Adrenal gland (tissue), 5 donors: ENCODE results near the gene TOLLIP.

Source experiments
- CTCF ChIP-seq, 6 experiments: fragments of 450-650 bp in 4 of 6; fragments of 200-600 bp in 2 of 6; sonication (generic) in 1 of 6; IDR thresholded peaks; 1 replicate in 5 of 6; 2 replicates in 1 of 6; pipeline versions ENCODE4 v1.5.1 to v1.8.0; 2016 to 2021; ENCODE audit warnings: antibody characterized with exemption in 6 of 6, mild to moderate bottlenecking in 2 of 6, moderate library complexity in 1 of 6
- POLR2A ChIP-seq, 2 donors: fragments of 450-650 bp; IDR thresholded peaks; one replicate each; pipeline ENCODE4 v1.6.1; 2017; ENCODE audit warnings: antibody characterized with exemption in 2 of 2, mild to moderate bottlenecking in 2 of 2, moderate library complexity in 1 of 2
- donor health status: DM: no; HTN: no; CAD: no.

- TF ChIP-seq CTCF (IDR thresholded peaks at IDR 0.05) (no peak), POLR2A (IDR thresholded peaks at IDR 0.05) (no peak)
These were observed 8.0 kb upstream of the TOLLIP start for GRCh38 chr11:1317432-1317831.
